B cell (primary cell): ENCODE measurements around the gene ALKBH4.

Experiments
- EZH2 ChIP-seq: IDR thresholded peaks from 2 replicates; pipeline ENCODE4 v1.6.1; 2012; ENCODE audit warnings: borderline replicate concordance, low read depth, mild to moderate bottlenecking, moderate library complexity, low read length; ENCODE audit not compliant: insufficient read depth, poor library complexity, severe bottlenecking
- TF ChIP-seq, protein P1 (sequence below): fragments of 200-600 bp; IDR thresholded peaks from one replicate; pipeline ENCODE4 v1.8.0; 2022; ENCODE audit warnings: antibody characterized with exemption, mild to moderate bottlenecking

DNA sequence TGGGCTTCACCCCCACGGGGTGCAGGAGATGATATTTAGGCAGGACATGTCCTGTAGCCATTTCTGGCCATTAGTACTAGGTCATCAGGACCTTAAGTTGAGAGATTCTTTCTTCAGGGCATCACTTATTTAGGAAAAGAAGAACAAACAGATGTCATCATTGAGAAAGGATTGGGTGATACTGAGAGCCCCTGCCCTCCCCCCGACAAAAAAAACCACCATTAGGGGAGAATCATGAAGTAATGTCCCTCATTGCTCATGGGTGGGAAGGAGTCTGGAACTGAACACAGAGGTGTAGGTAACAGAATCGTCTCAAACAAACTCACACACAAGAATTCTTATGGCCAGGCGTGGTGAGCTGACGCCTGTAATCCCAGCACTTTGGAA, 37.7 kb downstream of the ALKBH4 start:
- TF ChIP-seq, protein P1, sequence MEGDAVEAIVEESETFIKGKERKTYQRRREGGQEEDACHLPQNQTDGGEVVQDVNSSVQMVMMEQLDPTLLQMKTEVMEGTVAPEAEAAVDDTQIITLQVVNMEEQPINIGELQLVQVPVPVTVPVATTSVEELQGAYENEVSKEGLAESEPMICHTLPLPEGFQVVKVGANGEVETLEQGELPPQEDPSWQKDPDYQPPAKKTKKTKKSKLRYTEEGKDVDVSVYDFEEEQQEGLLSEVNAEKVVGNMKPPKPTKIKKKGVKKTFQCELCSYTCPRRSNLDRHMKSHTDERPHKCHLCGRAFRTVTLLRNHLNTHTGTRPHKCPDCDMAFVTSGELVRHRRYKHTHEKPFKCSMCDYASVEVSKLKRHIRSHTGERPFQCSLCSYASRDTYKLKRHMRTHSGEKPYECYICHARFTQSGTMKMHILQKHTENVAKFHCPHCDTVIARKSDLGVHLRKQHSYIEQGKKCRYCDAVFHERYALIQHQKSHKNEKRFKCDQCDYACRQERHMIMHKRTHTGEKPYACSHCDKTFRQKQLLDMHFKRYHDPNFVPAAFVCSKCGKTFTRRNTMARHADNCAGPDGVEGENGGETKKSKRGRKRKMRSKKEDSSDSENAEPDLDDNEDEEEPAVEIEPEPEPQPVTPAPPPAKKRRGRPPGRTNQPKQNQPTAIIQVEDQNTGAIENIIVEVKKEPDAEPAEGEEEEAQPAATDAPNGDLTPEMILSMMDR = no peak
- no peak for TF ChIP-seq EZH2
